Lower leg skin (tissue), 4 donors: ENCODE measurements around the gene CCR4. TPM values are rescaled to one million over a fixed set of nuclear protein-coding genes. Genes with fewer than 3 reads are reported as not detected.
"Not testable (repeated sequence)": the region's sequence is repeated elsewhere in the genome, so short reads cannot be mapped to it uniquely, and the experiment has no call there.

Experiments
- DNase-seq, 2 donors: peaks; one replicate each; pipeline ENCODE4 v3.0.0-alpha.2; 2019; ENCODE audit warnings: low spot score in 2 of 2
- H3K4me3 ChIP-seq: fragments of 200-600 bp; sonication (generic); 2 replicates; pipeline ENCODE4 v1.5.1; 2017; ENCODE audit warnings: mild to moderate bottlenecking, low read depth; ENCODE audit not compliant: poor library complexity, severe bottlenecking
- CTCF ChIP-seq, 3 donors: fragments of 450-650 bp; IDR thresholded peaks; one replicate each; pipeline ENCODE4 v1.5.1; 2016; ENCODE audit warnings: antibody characterized with exemption in 3 of 3, mild to moderate bottlenecking in 3 of 3, moderate library complexity in 2 of 3
- POLR2A ChIP-seq, 2 donors: fragments of 450-650 bp; IDR thresholded peaks; one replicate each; pipeline ENCODE4 v1.6.1; 2016 to 2017; ENCODE audit warnings: antibody characterized with exemption in 2 of 2, mild to moderate bottlenecking in 1 of 2, moderate library complexity in 1 of 2
- WGBS, 2 donors: methylation state at CpG; one replicate each; pipeline ENCODE4 v1.1.5; 2018; 5-methylcytosine and 5-hydroxymethylcytosine counted together
- intact Hi-C: fragments of 100-400 bp; cut with DNase I; formaldehyde crosslinking; loops from one replicate; pipeline ENCODE4 v1.15.0; 2023; ENCODE audit warnings: low total_unique reads
- total RNA-seq, 4 donors: library from RNA; depleted of rRNA; stranded (reverse); fragments of >200 nt; gene quantifications; one replicate each; pipeline ENCODE4 v1.1.0, GENCODE V29; 2016

The CCR4 gene
- total RNA-seq, 4 donors from 2014 or later, result 0.23 to 0.69 (median 0.42) TPM

GRCh38 chr3:32963871-32964270, 12.4 kb downstream of the CCR4 start:
- no peak for TF ChIP-seq CTCF (IDR thresholded peaks at IDR 0.05)
- TF ChIP-seq POLR2A (IDR thresholded peaks at IDR 0.05), result no peak
- DNase-seq, result peak in 1 of 2 donors; percentile 43
- intact Hi-C loops, result no loop called here
- WGBS, 2 donors, result 52 to 57% methylated on average over 3 of the region's 3 CpGs
- H3K4me3 ChIP-seq, result no peak overlapping the region

GRCh38 chr3:32964781-32965180, 13.3 kb downstream of the CCR4 start:
- intact Hi-C loops, H3K4me3 ChIP-seq: not testable (repeated sequence)
- 80 to 83% methylated on average over 2 of the region's 2 CpGs for WGBS, 2 donors
- peak in 1 of 2 donors; percentile 7 for DNase-seq

GRCh38 chr3:32965617-32966213, 14.3 kb downstream of the CCR4 start:
- intact Hi-C loops, H3K4me3 ChIP-seq: not testable (repeated sequence)
- WGBS, 2 donors, result 96 to 97% methylated on average over 2 of the region's 2 CpGs
- peak in 1 of 2 donors; percentile 58 for DNase-seq

GRCh38 chr3:32966627-32967026, 15.2 kb downstream of the CCR4 start:
- H3K4me3 ChIP-seq, intact Hi-C loops, DNase-seq: not testable (repeated sequence)
- 76 to 97% methylated on average over 5 of the region's 5 CpGs for WGBS, 2 donors

- H3K4me3 ChIP-seq, result no peak overlapping the region
- WGBS, 2 donors, result 92% methylated on average over 3 of the region's 3 CpGs
Observed at GRCh38 chr3:32968166-32968919, 16.9 kb downstream of the CCR4 start.

GRCh38 chr3:32968920-32969389, 17.5 kb downstream of the CCR4 start:
- 92 to 93% methylated on average over 6 of the region's 6 CpGs for WGBS, 2 donors
- DNase-seq, result no peak
- H3K4me3 ChIP-seq, result no peak overlapping the region
- no peak for TF ChIP-seq POLR2A (IDR thresholded peaks at IDR 0.05)
- no peak for TF ChIP-seq CTCF (IDR thresholded peaks at IDR 0.05)
- intact Hi-C loops, result no loop called here

More at GRCh38 chr3:32968166-32968919, 16.9 kb downstream of the CCR4 start:
- TF ChIP-seq CTCF (IDR thresholded peaks at IDR 0.05), result no peak
- DNase-seq, result peak in 1 of 2 donors; percentile 50
- intact Hi-C loops, result no loop called here

- no peak for TF ChIP-seq CTCF (IDR thresholded peaks at IDR 0.05)
- TF ChIP-seq POLR2A (IDR thresholded peaks at IDR 0.05), result no peak
- intact Hi-C loops, result no loop called here
- DNase-seq, result no peak
- 76 to 80% methylated on average over 4 of the region's 4 CpGs for WGBS, 2 donors
- no peak overlapping the region for H3K4me3 ChIP-seq
Observed at GRCh38 chr3:32969656-32970055, 18.2 kb downstream of the CCR4 start.

- intact Hi-C loops, H3K4me3 ChIP-seq, DNase-seq: not testable (repeated sequence)
- 87 to 88% methylated on average over 7 of the region's 7 CpGs for WGBS, 2 donors
Observed at GRCh38 chr3:32971291-32971690, 19.8 kb downstream of the CCR4 start.
